Ectodermal cell (in vitro differentiated cells): ENCODE results near the gene AUTS2.

ENCODE experiments used
- H3K27ac ChIP-seq: 2 replicates; pipeline ENCODE4 v1.7.0; 2013; ENCODE audit warnings: mild to moderate bottlenecking, low read depth, low read length; ENCODE audit not compliant: insufficient read depth, poor library complexity, severe bottlenecking
- H3K27me3 ChIP-seq: 2 replicates; pipeline ENCODE4 v1.7.0; 2013; ENCODE audit warnings: mild to moderate bottlenecking, low read length; ENCODE audit not compliant: insufficient read depth, control insufficient read depth, poor library complexity, severe bottlenecking
- H3K36me3 ChIP-seq: one replicate; pipeline ENCODE4 v1.7.0; 2013; ENCODE audit warnings: low read length; ENCODE audit not compliant: control insufficient read depth, insufficient read depth
- H3K4me1 ChIP-seq: one replicate; pipeline ENCODE4 v1.7.0; 2013; ENCODE audit warnings: low read length; ENCODE audit not compliant: control insufficient read depth, insufficient read depth
- H3K4me3 ChIP-seq: 2 replicates; pipeline ENCODE4 v1.7.0; 2013; ENCODE audit warnings: low read depth, low read length, control low read depth; ENCODE audit not compliant: insufficient read depth
- H3K9me3 ChIP-seq: 2 replicates; pipeline ENCODE4 v1.7.0; 2013; ENCODE audit warnings: mild to moderate bottlenecking, low read length, moderate library complexity; ENCODE audit not compliant: control insufficient read depth
- WGBS, 2 experiments: methylation state at CpG; one replicate each; pipeline ENCODE4 v1.1.7; 2013; ENCODE audit warnings: missing lambda C conversion rate in 2 of 2; 5-methylcytosine and 5-hydroxymethylcytosine counted together

AUTS2 gene

GRCh38 chr7:69934144-69934903, 336.0 kb downstream of the AUTS2 start:
- peaks cover 14% of the 10 kb centered on the region for H3K4me1 ChIP-seq
- 72 to 74% methylated on average over 5 of the region's 5 CpGs for WGBS, 2 experiments
- H3K9me3 ChIP-seq = no peaks in the 10 kb centered on the region
- H3K27ac ChIP-seq = no peak overlapping the region
- H3K27me3 ChIP-seq = no peaks in the 10 kb centered on the region
- H3K36me3 ChIP-seq = no peaks in the 10 kb centered on the region
- H3K4me3 ChIP-seq = no peak overlapping the region

GRCh38 chr7:69935107-69935506, 336.8 kb downstream of the AUTS2 start:
- no peaks in the 10 kb centered on the region for H3K36me3 ChIP-seq
- no peak overlapping the region for H3K27ac ChIP-seq
- WGBS, 2 experiments = 94 to 96% methylated on average over 2 of the region's 2 CpGs
- H3K9me3 ChIP-seq = no peaks in the 10 kb centered on the region
- no peak overlapping the region for H3K4me3 ChIP-seq
- H3K4me1 ChIP-seq = peaks cover 14% of the 10 kb centered on the region
- H3K27me3 ChIP-seq = no peaks in the 10 kb centered on the region

- WGBS, 2 experiments = 66 to 71% methylated on average over 4 of the region's 4 CpGs
- no peaks in the 10 kb centered on the region for H3K9me3 ChIP-seq
- no peaks in the 10 kb centered on the region for H3K27me3 ChIP-seq
- H3K36me3 ChIP-seq = no peaks in the 10 kb centered on the region
- peaks cover 14% of the 10 kb centered on the region for H3K4me1 ChIP-seq
- no peak overlapping the region for H3K4me3 ChIP-seq
- H3K27ac ChIP-seq = no peak overlapping the region
Observed at GRCh38 chr7:69937097-69937496, 338.8 kb downstream of the AUTS2 start.

GRCh38 chr7:69939317-69939716, 341.0 kb downstream of the AUTS2 start:
- Histone ChIP-seq H3K9me3 (no peaks in the 10 kb centered on the region), H3K27me3 (no peaks in the 10 kb centered on the region)
- WGBS, 2 experiments = 100% methylated on average over 1 of the region's 1 CpG

DNA sequence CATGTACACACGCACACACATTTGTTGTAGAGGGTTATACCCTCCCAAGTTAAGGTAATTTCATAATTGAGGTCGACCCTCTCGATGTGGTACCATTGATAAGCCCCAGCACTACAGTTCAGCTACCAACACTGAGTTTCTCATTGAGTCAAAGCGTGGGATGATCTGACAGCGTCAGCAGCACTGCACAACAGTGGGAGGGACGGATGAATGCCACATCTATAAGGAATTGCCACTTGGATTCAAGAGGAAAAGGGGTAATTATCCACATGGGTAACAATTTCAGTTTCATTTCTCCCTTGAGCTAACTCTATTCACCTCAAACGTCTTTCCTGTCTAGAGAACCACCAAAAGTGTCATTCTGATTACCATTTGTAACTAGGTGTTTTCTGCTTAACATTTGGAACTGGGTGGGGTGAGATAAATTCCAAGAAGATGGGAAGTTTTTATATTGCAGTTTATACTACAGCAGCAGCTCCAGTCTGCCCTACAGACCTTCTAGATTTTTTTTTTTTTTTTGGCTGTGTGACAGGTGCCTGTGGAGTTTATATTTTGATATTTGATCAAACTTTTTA, 342.9 kb downstream of the AUTS2 start:
- H3K4me1 ChIP-seq = peaks cover 14% of the 10 kb centered on the region
- H3K27ac ChIP-seq = no peak overlapping the region
- H3K36me3 ChIP-seq = no peaks in the 10 kb centered on the region
- H3K9me3 ChIP-seq = no peaks in the 10 kb centered on the region
- 89 to 95% methylated on average over 7 of the region's 7 CpGs for WGBS, 2 experiments
- H3K4me3 ChIP-seq = no peak overlapping the region
- no peaks in the 10 kb centered on the region for H3K27me3 ChIP-seq

More at GRCh38 chr7:69939317-69939716, 341.0 kb downstream of the AUTS2 start:
- Histone ChIP-seq H3K36me3 (no peaks in the 10 kb centered on the region), H3K4me3 (no peak overlapping the region), H3K4me1 (peaks cover 14% of the 10 kb centered on the region), H3K27ac (no peak overlapping the region)

DNA sequence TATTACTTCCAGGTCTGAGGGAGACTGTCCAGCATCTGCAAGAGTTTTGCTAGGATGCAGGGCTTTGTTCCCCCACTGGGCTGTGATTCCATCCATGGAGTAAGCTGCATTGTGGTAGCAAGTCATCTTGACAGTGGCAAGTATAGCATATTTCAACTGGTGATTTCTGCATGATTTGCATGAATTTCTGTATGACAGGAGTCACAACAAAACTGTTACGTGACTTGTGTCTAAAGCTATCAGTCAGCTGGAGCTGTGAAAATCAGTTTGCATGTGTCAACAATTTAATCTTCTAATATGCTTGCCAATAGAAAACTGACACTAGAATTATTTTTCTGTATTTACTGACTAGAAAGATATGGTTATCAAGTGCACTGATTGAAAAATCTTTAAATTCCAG, 344.3 kb downstream of the AUTS2 start:
- Histone ChIP-seq H3K4me1 (peaks cover 6% of the 10 kb centered on the region), H3K9me3 (no peaks in the 10 kb centered on the region)
- 87 to 94% methylated on average over 1 of the region's 1 CpG for WGBS, 2 experiments

DNA sequence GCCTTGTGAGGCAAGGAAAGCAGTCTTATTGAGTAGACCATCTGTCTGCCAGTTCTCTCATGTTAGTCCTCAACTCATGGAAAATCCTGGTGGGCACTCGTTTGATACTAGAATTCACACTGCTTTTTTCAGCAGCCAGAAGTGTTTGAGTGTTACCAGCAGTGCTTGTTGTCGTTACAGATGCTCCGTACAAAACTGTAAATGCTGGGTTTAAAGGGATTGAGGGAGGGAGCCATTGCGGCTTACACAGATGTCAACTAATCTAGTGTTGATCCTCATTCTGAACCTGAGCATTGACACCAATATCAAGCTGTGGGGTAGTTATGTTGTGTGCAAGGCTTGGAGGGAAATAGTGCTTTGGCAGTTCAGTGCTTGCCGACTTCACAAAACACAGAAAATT, 348.6 kb downstream of the AUTS2 start:
- Histone ChIP-seq H3K9me3 (no peaks in the 10 kb centered on the region), H3K4me3 (no peak overlapping the region), H3K36me3 (no peaks in the 10 kb centered on the region), H3K4me1 (peaks cover 2% of the 10 kb centered on the region), H3K27ac (no peak overlapping the region), H3K27me3 (no peaks in the 10 kb centered on the region)
- WGBS, 2 experiments = 91 to 96% methylated on average over 5 of the region's 5 CpGs

More for the DNA sequence above, 344.3 kb downstream of the AUTS2 start:
- Histone ChIP-seq H3K27me3 (no peaks in the 10 kb centered on the region), H3K4me3 (no peak overlapping the region), H3K27ac (no peak overlapping the region), H3K36me3 (no peaks in the 10 kb centered on the region)

DNA sequence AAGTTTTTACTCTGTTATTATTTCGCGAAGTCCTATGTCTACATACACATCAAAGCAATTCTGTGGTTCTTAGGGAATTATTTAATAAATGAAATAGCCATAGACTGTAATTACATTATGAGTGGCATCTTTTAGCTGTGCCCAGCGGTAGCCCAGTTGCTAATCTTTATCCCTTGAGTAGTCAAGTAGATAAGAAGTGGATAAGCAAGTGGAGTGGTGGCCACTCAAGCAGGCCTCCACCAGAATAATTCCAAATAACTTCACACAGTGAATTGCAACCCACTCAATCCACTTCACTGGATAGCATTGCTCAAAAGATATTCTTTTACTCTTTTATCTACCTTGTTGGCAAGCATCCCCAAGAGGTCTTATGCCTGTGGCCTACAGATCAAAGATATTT, 349.7 kb downstream of the AUTS2 start:
- peaks cover 2% of the 10 kb centered on the region for H3K4me1 ChIP-seq
- 100% methylated on average over 1 of the region's 3 CpGs for WGBS, 2 experiments

DNA sequence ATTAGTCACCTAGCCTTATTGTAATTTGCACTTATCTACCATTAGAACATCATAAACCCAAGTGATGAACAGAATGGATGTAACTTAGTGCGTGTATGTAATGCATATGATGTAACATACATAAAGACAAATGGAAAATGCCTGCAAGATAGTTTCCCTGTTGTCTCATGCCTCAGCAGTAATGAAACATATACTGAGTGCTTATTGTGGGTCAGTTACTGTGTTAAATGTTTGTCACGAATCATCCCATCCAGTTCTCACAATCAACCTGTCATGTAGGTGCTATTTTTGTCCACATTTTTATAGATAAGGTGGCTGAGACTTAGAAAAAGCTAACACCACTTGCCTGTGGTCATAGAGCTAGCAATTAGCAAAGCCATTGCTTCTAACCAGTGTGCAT, 350.8 kb downstream of the AUTS2 start:
- Histone ChIP-seq H3K36me3 (no peaks in the 10 kb centered on the region), H3K4me1 (peaks cover 2% of the 10 kb centered on the region), H3K27ac (no peak overlapping the region), H3K9me3 (no peaks in the 10 kb centered on the region), H3K4me3 (no peak overlapping the region), H3K27me3 (no peaks in the 10 kb centered on the region)
- 93 to 100% methylated on average over 2 of the region's 2 CpGs for WGBS, 2 experiments

More for the DNA sequence above, 349.7 kb downstream of the AUTS2 start:
- H3K36me3 ChIP-seq = no peaks in the 10 kb centered on the region
- no peak overlapping the region for H3K27ac ChIP-seq
- no peak overlapping the region for H3K4me3 ChIP-seq
- H3K9me3 ChIP-seq = no peaks in the 10 kb centered on the region
- H3K27me3 ChIP-seq = no peaks in the 10 kb centered on the region

GRCh38 chr7:69951458-69951857, 353.2 kb downstream of the AUTS2 start:
- peaks cover 2% of the 10 kb centered on the region for H3K4me1 ChIP-seq
- H3K4me3 ChIP-seq = no peak overlapping the region
- 82 to 88% methylated on average over 3 of the region's 3 CpGs for WGBS, 2 experiments
- H3K27me3 ChIP-seq = no peaks in the 10 kb centered on the region
- H3K9me3 ChIP-seq = no peaks in the 10 kb centered on the region
- no peak overlapping the region for H3K27ac ChIP-seq
- no peaks in the 10 kb centered on the region for H3K36me3 ChIP-seq
